Measurements from ENCODE around the gene IDH3G. TPM values are rescaled to one million over a fixed set of nuclear protein-coding genes. Genes with fewer than 3 reads are reported as not detected.

IDH3G gene
- total RNA-seq, 4 donors from 2014 or later: 79.8 to 92.7 (median 86.4) TPM

DNA sequence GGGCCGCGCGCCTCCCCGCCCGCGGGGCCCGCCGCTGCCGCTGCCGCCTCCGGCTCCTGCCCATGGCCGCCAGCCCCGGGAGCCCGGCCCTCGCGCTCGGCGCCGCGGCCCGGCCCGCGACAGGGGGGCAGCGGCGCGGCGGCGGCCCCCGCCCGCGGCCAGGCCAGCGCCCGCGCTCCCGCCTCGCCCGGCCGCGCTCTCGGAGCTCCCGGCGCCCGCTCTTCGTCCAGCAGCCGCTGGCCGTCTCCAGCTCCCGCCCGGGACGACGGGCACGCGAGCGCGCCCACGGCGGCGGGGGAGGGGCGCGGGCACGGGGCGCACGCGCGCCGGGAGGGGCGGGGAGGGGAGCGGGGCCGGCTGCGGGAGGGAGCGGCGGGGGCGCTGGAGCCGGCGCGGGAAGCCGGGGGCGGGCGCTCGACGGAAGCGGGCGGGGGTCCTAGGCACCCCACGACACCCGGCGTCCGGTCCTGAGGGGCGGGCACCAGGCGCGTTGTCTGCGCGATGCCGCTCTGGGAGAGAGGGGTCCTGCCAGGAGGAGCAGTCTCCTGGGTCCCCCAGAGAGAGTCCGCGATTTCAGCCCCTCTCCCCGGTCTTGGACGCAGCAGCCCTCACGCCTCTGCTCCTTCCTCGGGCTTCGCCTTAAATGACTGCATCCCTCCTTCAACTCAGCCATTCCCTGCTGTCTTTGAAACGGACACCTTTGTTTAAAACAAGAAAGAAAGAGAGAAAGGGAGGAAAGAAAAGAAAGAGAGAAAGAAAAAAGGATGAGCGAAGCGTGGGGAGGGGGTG lies 36.7 kb upstream of the IDH3G start:
- Histone ChIP-seq H3K27me3 (peaks cover 0 to 23% (median 21%) of the 10 kb centered on the region in 3 donors), H3K4me1 (no peaks in the 10 kb centered on the region), H3K9me3 (no peaks in the 10 kb centered on the region), H3K27ac (no peak overlapping the region), H3K4me3 (no peak overlapping the region), H3K36me3 (no peaks in the 10 kb centered on the region)
- intact Hi-C loops (cut with DNase I; ENCODE audit: low total_unique reads) (no loop called here), in situ Hi-C loops (cut with MboI; ENCODE audit: low sequenced_read_pairs in 4 of 4) (no loop called here)
- ATAC-seq (no peak), DNase-seq (no peak)
- no peak for TF ChIP-seq POLR2A (IDR thresholded peaks at IDR 0.05)
- TF ChIP-seq CTCF (IDR thresholded peaks at IDR 0.05 in 4 of 5, conservative IDR thresholded peaks at IDR 0.05 in 1 of 5): no peak

- Histone ChIP-seq H3K4me3 (peak within 1 kb of the TSS; percentile 22 to 42 (median 37)), H3K27ac (no peak within 1 kb of the TSS), H3K4me1 (no peaks in the 10 kb centered on the region), H3K27me3 (peaks cover 0 to 23% (median 21%) of the 10 kb centered on the region in 3 donors), H3K36me3 (no peaks in the 10 kb centered on the region), H3K9me3 (no peaks in the 10 kb centered on the region)
- intact Hi-C loops (cut with DNase I; ENCODE audit: low total_unique reads) (no loop called here), in situ Hi-C loops (cut with MboI; ENCODE audit: low sequenced_read_pairs in 4 of 4) (no loop called here)
- ATAC-seq (no peak), DNase-seq (no peak)
- TF ChIP-seq POLR2A (IDR thresholded peaks at IDR 0.05): no peak
- no peak for TF ChIP-seq CTCF (IDR thresholded peaks at IDR 0.05 in 4 of 5, conservative IDR thresholded peaks at IDR 0.05 in 1 of 5)
Observed at GRCh38 chrX:153829799-153830639, 35.8 kb upstream of the IDH3G start, which contains the start of gene PDZD4. Gene PDZD4 (minus strand): TSS chrX:153830544. CDS start chrX:153830298, 246 bp downstream.

GRCh38 chrX:153829549-153829798 lies 35.3 kb upstream of the IDH3G start:
- no peak for ATAC-seq
- no peak for DNase-seq
- no peaks in the 10 kb centered on the region for H3K9me3 ChIP-seq
- H3K4me1 ChIP-seq: no peaks in the 10 kb centered on the region
- no peak for TF ChIP-seq POLR2A (IDR thresholded peaks at IDR 0.05)
- no peak for TF ChIP-seq CTCF (IDR thresholded peaks at IDR 0.05 in 4 of 5, conservative IDR thresholded peaks at IDR 0.05 in 1 of 5)
- peaks cover 0 to 23% (median 21%) of the 10 kb centered on the region in 3 donors for H3K27me3 ChIP-seq
- intact Hi-C loops (cut with DNase I; ENCODE audit: low total_unique reads) (no loop called here), in situ Hi-C loops (cut with MboI; ENCODE audit: low sequenced_read_pairs in 4 of 4) (no loop called here)
- H3K27ac ChIP-seq: no peak overlapping the region
- H3K36me3 ChIP-seq: no peaks in the 10 kb centered on the region
- peak overlapping the region; percentile 22 to 38 (median 34) for H3K4me3 ChIP-seq

- Histone ChIP-seq H3K27ac (no peak overlapping the region), H3K36me3 (no peaks in the 10 kb centered on the region), H3K9me3 (no peaks in the 10 kb centered on the region), H3K27me3 (peaks cover 0 to 23% (median 21%) of the 10 kb centered on the region in 3 donors), H3K4me3 (peak overlapping the region; percentile 22 to 38 (median 34)), H3K4me1 (no peaks in the 10 kb centered on the region)
- DNase-seq: no peak
- in situ Hi-C loops (cut with MboI; ENCODE audit: low sequenced_read_pairs in 4 of 4): no loop called here
- TF ChIP-seq POLR2A (IDR thresholded peaks at IDR 0.05): no peak
- intact Hi-C loops (cut with DNase I; ENCODE audit: low total_unique reads): no loop called here
- ATAC-seq: no peak
Observed at GRCh38 chrX:153828723-153829548, 34.8 kb upstream of the IDH3G start.
